GM19395 (cell line): ENCODE results near the gene GRM5.

Source experiments
- ATAC-seq: cut with Tn5 transposase; IDR thresholded peaks from one replicate; pipeline ENCODE4 v1.9.1; 2021; ENCODE audit warnings: mild to moderate bottlenecking, moderate library complexity; ENCODE audit not compliant: unreplicated experiment

Gene GRM5

GRCh38 chr11:88620568-88621130, 445.1 kb downstream of the GRM5 start:
- no peak for ATAC-seq

GRCh38 chr11:88619656-88620385, 446.0 kb downstream of the GRM5 start:
- no peak for ATAC-seq

- no peak for ATAC-seq
These were observed 446.7 kb downstream of the GRM5 start for GRCh38 chr11:88619071-88619425.

DNA sequence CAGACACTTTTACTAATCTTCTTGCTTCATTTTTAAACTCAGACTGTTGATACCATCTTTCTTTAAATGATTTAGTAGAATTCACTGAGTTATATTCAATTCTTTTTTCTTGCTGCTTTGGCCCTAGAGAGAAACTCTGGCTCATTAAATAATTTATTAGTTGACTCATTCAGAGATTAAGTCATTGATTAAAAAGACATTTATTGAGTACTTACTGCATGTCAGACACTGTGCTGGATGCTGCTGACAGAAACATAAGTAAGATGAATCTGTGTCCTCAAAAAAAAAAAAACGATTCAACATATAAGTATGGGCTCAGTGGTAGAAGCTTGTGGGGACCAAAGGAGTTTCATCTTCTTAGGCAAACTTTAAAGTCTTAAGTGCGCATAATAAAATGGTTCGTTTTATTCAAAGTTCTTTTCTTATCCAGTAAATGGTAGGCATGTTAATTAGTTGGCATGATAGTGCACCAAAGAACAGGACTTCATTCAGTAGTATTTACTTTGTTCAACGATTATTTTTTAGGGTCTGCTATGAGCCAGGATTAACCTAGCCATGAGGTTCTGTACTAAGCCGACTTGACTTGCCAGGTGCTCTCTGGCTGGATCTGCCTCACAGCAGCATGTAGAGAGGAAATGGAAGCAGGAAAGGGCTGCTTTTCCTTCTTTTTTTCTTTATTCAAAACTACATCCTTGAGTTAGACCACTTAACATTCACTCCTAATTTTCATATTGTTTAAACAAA, 447.3 kb downstream of the GRM5 start:
- no peak for ATAC-seq

DNA sequence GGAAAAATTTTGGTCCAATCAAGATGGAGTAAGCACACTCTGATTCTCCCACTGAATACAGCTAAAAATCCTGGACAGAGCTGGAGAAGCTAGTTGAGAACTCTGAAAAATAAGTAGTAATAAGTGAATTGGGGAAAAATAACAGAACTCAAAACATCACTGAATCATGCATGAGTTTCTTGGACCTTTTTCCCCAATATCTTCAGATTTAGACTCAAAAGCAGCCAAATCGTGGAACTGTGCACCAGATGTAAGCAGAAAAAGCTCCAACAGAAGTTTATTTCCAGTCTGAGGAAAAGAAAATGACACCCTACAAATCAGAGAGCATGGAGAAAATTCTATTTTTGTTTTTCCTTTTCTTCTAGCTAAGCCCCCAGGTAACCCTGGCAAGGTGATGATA, 448.6 kb downstream of the GRM5 start:
- no peak for ATAC-seq

GRCh38 chr11:88604260-88604659, 461.5 kb downstream of the GRM5 start:
- ATAC-seq = no peak

- ATAC-seq = no peak
These were observed 462.5 kb downstream of the GRM5 start for GRCh38 chr11:88603091-88603867.

DNA sequence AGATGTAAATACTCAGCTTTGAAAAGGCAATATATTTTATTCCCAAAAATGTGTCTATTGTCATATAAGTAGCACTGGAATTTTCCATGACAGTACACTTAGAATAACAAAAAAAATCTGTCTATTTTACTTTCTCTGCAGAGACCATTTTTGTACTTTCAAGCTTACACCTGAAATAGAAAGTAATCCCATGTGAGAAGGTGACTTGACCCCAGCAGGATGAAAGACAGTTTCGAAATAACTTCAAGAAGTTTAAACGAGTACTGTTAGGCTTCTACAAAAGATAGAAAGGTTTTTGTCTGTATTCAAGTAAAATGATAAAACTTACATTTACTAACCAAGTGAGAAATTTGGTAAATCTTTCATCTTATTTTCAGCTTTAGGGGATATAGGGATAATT, 468.4 kb downstream of the GRM5 start:
- no peak for ATAC-seq

GRCh38 chr11:88596786-88597185, 469.0 kb downstream of the GRM5 start:
- ATAC-seq = no peak

GRCh38 chr11:88594274-88594950, 471.4 kb downstream of the GRM5 start:
- no peak for ATAC-seq

GRCh38 chr11:88590361-88590760, 475.4 kb downstream of the GRM5 start:
- ATAC-seq = no peak

GRCh38 chr11:88583251-88583650, 482.5 kb downstream of the GRM5 start:
- ATAC-seq = no peak

DNA sequence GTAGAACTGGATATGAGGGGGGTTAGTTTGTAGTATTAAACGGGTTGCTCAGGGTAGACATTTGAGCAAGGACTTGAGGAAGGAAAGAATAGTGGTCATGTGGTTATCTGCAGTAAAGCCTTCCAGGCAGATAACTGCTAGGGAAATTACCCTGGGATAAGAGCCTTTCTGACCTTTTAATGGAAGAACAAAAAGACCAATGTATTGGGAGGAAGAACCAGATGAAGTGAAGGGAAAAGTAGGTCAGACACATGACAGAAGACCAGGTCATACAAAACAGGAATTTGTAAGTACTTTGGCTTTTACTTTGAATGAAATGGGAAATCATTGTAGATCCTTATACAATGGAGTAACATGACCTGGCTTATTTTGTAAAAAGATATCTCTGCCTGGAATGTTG, 486.3 kb downstream of the GRM5 start:
- ATAC-seq = no peak

- no peak for ATAC-seq
These were observed 489.0 kb downstream of the GRM5 start for GRCh38 chr11:88576741-88577140.

DNA sequence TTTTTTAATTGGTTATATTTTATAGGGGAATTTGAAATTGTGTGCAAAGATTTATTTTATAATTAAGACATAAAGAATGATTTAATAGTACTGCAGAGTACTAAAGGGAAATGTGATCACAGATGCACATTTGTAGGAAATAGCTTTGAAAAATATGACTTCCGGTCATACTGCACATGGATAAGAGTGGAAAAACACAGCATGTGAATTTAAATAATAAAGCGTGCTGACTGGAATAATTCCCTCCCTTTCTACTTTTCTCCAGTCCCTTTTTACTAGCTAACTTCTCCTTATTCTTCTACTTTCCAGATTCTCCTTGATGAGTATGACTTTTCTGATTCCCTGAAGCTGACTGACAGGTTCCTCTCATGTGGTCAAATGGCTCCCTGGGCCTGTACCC, 489.9 kb downstream of the GRM5 start:
- no peak for ATAC-seq

DNA sequence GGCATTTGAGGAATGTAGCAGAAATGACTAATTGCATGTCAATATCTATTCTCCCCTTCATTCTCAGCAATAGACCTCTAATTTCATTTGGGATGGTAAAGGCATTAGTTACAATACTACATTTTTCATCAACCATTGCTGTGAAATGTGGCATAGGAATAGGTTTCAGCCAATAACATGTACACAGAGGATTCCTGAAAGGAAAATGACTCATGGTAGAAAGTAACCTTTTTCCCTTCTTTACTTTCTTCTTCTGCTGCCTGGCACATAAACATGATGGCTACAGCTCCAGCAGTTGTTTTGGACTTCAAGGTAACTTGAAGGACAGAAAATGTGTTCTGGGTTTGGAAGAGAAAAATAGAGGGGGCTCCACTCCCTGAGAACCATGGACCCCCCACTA, 496.4 kb downstream of the GRM5 start:
- no peak for ATAC-seq

- no peak for ATAC-seq
These were observed 510.0 kb downstream of the GRM5 start for GRCh38 chr11:88555829-88556202.

DNA sequence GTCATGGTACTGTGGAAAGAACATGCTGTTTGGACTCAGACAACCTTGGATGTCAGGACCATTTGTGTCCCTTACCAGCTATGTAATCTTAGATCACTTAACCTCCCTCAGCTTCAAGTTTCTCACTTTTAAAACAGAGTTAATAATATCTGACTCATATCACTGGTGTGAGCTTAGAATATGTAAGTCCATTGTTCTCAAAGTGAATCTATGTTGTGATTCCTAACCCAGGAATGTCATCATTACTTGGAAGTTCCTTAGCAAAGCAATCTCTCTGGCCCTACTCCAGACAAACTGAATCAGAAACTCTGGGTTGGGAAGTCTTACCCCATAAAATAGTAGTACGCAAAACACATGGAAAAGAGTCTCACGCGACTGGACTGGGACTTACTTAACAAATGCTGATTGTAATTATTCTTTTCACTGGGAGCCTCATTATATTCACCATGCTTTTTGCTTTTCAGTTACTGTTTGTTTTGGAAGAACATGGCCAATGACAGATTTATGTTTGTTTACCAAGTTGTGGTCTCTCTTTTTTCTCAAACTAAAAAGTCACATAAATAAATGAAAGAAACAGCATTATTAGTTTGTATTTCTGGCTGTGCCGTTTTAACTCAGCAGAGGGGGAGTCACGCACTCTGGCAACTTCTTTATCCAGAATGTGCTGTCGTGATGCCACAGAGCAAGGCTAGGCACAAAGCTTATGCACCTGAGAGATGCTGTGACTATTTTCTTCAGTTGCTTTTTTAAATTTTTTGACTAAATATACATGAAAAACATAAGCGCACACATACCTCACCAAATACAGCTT, 510.6 kb downstream of the GRM5 start:
- no peak for ATAC-seq

DNA sequence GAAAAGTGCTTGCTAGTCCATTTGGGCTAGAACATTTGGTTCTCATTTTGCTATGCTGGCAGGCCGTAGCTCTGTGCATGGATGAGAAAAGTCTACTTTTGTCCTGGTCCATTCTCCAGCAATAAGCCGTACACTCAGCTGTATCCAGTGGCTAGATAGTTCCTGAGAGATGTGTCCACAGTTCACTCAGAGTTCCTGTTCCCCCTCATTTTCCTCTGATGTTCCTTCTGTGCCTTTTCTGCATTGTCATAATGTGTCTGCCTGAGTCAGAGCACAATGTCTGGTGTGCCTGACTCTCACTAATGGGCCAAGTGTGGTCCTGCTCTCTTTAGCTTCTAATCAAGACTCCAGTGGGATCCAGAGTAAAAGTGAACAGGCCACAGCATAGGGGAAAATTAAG, 512.6 kb downstream of the GRM5 start:
- no peak for ATAC-seq

DNA sequence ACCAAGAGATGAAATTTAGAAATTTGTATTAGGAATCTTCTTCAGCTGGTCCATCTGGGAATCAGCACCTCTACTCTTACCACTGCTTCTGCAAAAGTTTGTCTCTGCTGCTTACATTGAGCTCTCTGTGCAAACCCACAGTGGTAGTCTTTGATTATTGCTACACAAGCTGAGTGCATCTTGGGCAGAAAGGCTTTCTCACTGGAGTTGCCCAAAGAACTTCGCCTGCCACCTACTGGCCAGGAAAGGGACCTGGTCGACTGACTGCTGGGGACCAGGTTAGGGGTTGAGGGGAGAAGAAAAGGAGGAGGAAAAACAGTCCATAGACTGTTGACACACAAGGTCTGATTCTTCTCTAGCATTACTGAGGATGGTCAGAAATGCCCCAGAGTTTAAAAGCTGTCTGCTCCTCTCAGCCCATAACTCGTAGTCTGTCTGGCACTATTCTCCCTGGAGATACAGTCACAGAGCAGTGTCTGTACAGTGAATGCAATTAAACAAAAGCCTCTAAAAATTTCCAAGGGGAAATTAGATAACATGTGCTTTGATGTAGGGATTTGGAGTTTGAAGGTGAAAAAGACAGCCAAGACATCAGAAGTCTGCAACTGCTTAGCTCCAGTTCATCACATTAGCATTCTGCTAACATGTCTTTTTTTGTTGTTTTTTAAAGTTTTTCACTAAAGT, 513.3 kb downstream of the GRM5 start:
- ATAC-seq = peak; percentile 95
